Sigmoid colon (tissue), 7 donors: ENCODE results near the gene MARK3. TPM values are rescaled to one million over a fixed set of nuclear protein-coding genes. Genes with fewer than 3 reads are reported as not detected.

Experiments used
- DNase-seq: peaks from one replicate; pipeline ENCODE4 v3.0.0-alpha.2; 2019
- H3K27ac ChIP-seq, 4 donors: fragments of 200-600 bp; sonication (generic); one replicate each; pipeline ENCODE4 v1.5.1; 2016 to 2019; ENCODE audit warnings: mild to moderate bottlenecking in 1 of 4
- H3K27me3 ChIP-seq, 3 donors: fragments of 200-600 bp; sonication (generic); one replicate each; pipeline ENCODE4 v1.5.1; 2019; ENCODE audit warnings: mild to moderate bottlenecking in 1 of 3
- H3K36me3 ChIP-seq, 4 donors: fragments of 200-600 bp; sonication (generic); one replicate each; pipeline ENCODE4 v1.5.1; 2016 to 2019
- H3K4me1 ChIP-seq, 4 donors: fragments of 200-600 bp; sonication (generic); one replicate each; pipeline ENCODE4 v1.5.1; 2017 to 2019
- H3K4me3 ChIP-seq, 4 donors: fragments of 200-600 bp; sonication (generic); one replicate each; pipeline ENCODE4 v1.5.1; 2017 to 2019; ENCODE audit warnings: mild to moderate bottlenecking in 2 of 4, moderate library complexity in 1 of 4
- H3K9me3 ChIP-seq, 4 donors: fragments of 200-600 bp in 3 of 4; sonication (generic) in 3 of 4; one replicate each; pipeline versions ENCODE4 v1.5.1 to v1.6.1; 2013 to 2019
- EP300 ChIP-seq, 4 donors: sonication (generic); formaldehyde crosslinking; IDR thresholded peaks; one replicate each; pipeline ENCODE4 v1.6.1; 2017; ENCODE audit warnings: antibody characterized with exemption in 4 of 4
- POLR2A ChIP-seq, 2 donors: fragments of 450-650 bp; IDR thresholded peaks; one replicate each; pipeline ENCODE4 v1.6.1; 2016; ENCODE audit warnings: antibody characterized with exemption in 2 of 2, mild to moderate bottlenecking in 2 of 2, moderate library complexity in 2 of 2
- POLR2AphosphoS5 ChIP-seq, 4 donors: sonication (generic); formaldehyde crosslinking; IDR thresholded peaks; one replicate each; pipeline ENCODE4 v1.6.1; 2017; ENCODE audit warnings: antibody characterized with exemption in 4 of 4
- WGBS, 2 donors: extraction: QIAGEN DNeasy Blood & Tissue Kit; methylation state at CpG; one replicate each; pipeline ENCODE4 v1.1.7; 2013; 5-methylcytosine and 5-hydroxymethylcytosine counted together
- intact Hi-C: fragments of 100-400 bp; cut with DNase I; formaldehyde crosslinking; loops from one replicate; pipeline ENCODE4 v1.15.1; 2023
- polyA plus RNA-seq, 3 donors: library from polyadenylated mRNA; stranded (reverse); fragments of 200-250 nt; gene quantifications; one replicate each; pipeline ENCODE4 v1.2.3, GENCODE V29; 2013
- total RNA-seq, 4 donors: library from RNA; depleted of rRNA; stranded (reverse); fragments of >200 nt; gene quantifications; one replicate each; pipeline ENCODE4 v1.1.0, GENCODE V29; 2016
- TF ChIP-seq, protein P1 (sequence below), 4 experiments: fragments of 450-650 bp in 3 of 4; fragments of 200-600 bp in 1 of 4; IDR thresholded peaks; one replicate each; pipeline ENCODE4 v1.5.1; 2016 to 2019; ENCODE audit warnings: antibody characterized with exemption in 4 of 4, mild to moderate bottlenecking in 3 of 4, moderate library complexity in 2 of 4
- donor health status: healthy with polysubstance abuse.
- donor health status: Bipolar disorder and iron deficiency.
- donor health status: healthy.

Gene MARK3
- total and polyA plus RNA-seq, 7 donors, result 21.6 to 104 (median 66.7) TPM

DNA sequence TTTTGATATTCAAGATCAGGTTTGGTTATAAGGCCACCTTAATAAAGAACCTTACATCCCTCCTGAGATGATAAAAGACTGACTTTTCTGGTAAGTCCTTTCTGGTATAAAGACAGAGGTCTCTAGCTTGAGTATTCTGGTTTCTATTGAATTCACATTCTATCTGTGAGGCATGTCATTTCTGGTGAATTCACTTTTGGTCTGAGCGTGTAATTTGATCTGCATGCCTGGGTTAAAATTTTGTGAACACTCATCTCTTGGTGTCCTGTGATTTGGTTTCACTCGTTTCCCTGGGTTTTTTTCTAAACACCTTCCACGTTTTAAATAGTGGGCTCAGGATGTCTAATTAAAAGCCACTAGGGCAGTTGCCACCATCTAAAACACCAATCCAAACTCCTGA, 38.9 kb upstream of the MARK3 start:
- Histone ChIP-seq H3K4me3 (no peak overlapping the region), H3K27me3 (no peaks in the 10 kb centered on the region), H3K36me3 (peaks cover 13 to 40% (median 30%) of the 10 kb centered on the region in 4 donors), H3K27ac (no peak overlapping the region), H3K4me1 (peaks cover 0 to 10% (median 0%) of the 10 kb centered on the region in 4 donors), H3K9me3 (no peaks in the 10 kb centered on the region)
- 44 to 61% methylated on average over 3 of the region's 3 CpGs for WGBS, 2 donors
- intact Hi-C loops, result no loop called here
- TF ChIP-seq POLR2AphosphoS5 (IDR thresholded peaks at IDR 0.05), result no peak
- TF ChIP-seq POLR2A (IDR thresholded peaks at IDR 0.05), result no peak
- TF ChIP-seq, protein P1, sequence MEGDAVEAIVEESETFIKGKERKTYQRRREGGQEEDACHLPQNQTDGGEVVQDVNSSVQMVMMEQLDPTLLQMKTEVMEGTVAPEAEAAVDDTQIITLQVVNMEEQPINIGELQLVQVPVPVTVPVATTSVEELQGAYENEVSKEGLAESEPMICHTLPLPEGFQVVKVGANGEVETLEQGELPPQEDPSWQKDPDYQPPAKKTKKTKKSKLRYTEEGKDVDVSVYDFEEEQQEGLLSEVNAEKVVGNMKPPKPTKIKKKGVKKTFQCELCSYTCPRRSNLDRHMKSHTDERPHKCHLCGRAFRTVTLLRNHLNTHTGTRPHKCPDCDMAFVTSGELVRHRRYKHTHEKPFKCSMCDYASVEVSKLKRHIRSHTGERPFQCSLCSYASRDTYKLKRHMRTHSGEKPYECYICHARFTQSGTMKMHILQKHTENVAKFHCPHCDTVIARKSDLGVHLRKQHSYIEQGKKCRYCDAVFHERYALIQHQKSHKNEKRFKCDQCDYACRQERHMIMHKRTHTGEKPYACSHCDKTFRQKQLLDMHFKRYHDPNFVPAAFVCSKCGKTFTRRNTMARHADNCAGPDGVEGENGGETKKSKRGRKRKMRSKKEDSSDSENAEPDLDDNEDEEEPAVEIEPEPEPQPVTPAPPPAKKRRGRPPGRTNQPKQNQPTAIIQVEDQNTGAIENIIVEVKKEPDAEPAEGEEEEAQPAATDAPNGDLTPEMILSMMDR (IDR thresholded peaks at IDR 0.05), result no peak
- TF ChIP-seq EP300 (IDR thresholded peaks at IDR 0.05), result no peak
- DNase-seq, result no peak

DNA sequence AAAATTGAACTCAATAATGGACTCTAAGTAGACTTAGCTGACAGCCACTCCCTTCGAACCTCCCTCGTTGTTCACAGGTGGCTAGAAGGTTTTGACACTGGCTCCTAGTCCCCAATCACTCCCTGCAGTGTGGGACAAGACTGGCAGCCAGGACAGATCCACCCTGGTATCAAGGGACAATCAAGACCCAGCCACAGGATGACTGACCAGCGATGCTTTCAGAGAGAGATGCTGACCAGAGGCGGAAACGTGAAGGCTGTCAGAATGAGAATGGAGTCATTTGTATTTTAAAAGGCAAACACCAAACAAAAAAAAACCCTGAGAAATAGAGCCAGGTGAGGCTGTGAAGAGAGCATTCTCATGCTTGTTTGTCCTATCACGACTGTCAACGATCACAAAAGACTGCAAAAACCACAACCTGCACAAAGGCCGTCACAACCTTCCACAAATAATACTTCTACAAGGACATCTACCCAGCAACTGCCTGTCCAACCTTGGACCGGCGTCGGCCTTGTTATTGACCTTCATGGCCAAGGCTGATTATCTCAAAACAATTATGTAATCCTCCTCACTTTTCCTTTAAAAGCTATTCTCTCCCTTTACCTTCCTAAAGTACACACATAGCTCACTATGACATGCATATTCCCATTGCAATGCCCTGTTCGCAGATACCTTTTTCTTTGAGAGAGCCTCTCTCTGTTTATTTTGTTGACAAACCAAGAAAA, 38.0 kb upstream of the MARK3 start:
- no peaks in the 10 kb centered on the region for H3K27me3 ChIP-seq
- peaks cover 5 to 31% (median 21%) of the 10 kb centered on the region in 4 donors for H3K36me3 ChIP-seq
- intact Hi-C loops, result no loop called here
- TF ChIP-seq POLR2AphosphoS5 (IDR thresholded peaks at IDR 0.05), result peak in 1 of 4 donors; percentile 33
- TF ChIP-seq, protein P1 (IDR thresholded peaks at IDR 0.05), result no peak
- TF ChIP-seq POLR2A (IDR thresholded peaks at IDR 0.05), result no peak
- TF ChIP-seq EP300 (IDR thresholded peaks at IDR 0.05), result no peak
- 46 to 62% methylated on average over 12 of the region's 12 CpGs for WGBS, 2 donors
- peaks cover 0 to 1% (median 0%) of the 10 kb centered on the region in 4 donors for H3K4me1 ChIP-seq
- H3K4me3 ChIP-seq, result no peak overlapping the region
- no peak overlapping the region for H3K27ac ChIP-seq
- DNase-seq, result no peak
- no peaks in the 10 kb centered on the region for H3K9me3 ChIP-seq

DNA sequence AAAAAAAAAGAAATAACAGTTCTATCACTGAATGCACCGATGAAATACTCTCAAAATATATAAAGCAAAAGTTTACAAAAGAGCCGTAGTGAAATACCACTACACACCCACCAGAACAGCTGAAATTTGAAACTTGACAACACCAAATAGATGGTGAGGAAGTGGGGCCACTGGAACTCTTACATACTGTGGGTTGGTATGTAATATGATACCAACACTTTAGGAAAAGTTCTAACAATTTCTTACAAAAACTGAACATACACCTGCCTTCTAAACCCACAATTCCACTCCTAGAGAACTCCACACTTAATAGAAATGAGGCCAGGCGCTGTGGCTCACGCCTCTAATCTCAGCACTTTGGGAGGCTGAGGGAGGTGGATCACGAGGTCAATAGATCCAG, 37.1 kb upstream of the MARK3 start:
- no peak for DNase-seq
- Histone ChIP-seq H3K9me3 (no peaks in the 10 kb centered on the region), H3K27me3 (no peaks in the 10 kb centered on the region), H3K4me3 (no peak overlapping the region), H3K4me1 (no peaks in the 10 kb centered on the region), H3K27ac (no peak overlapping the region), H3K36me3 (peaks cover 5 to 22% (median 14%) of the 10 kb centered on the region in 4 donors)
- 81 to 86% methylated on average over 5 of the region's 5 CpGs for WGBS, 2 donors
- TF ChIP-seq POLR2AphosphoS5 (IDR thresholded peaks at IDR 0.05), result no peak
- no peak for TF ChIP-seq EP300 (IDR thresholded peaks at IDR 0.05)
- TF ChIP-seq POLR2A (IDR thresholded peaks at IDR 0.05), result no peak
- TF ChIP-seq, protein P1 (IDR thresholded peaks at IDR 0.05), result no peak
- intact Hi-C loops, result no loop called here

DNA sequence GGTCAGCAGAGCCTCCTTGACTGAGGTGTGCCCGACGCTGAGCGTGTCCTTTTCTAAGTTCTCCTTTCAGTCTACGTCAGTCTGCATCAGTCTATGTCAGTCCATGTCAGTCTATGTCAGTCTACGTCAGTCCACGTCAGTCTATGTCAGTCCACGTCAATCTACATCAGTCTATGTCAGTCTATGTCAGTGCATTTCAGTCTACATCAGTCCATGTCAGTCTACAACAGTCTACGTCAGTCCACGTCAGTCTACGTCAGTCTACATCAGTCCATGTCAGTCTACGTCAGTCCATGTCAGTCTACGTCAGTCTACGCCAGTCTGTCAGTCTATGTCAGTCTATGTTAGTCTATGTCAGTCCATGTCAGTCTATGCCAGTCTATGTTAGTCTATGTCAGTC, 35.2 kb upstream of the MARK3 start:
- no peak overlapping the region for H3K27ac ChIP-seq
- no peaks in the 10 kb centered on the region for H3K9me3 ChIP-seq
- H3K27me3 ChIP-seq, result no peaks in the 10 kb centered on the region
- TF ChIP-seq EP300 (IDR thresholded peaks at IDR 0.05), result no peak
- TF ChIP-seq, protein P1 (IDR thresholded peaks at IDR 0.05), result no peak
- no peak for TF ChIP-seq POLR2AphosphoS5 (IDR thresholded peaks at IDR 0.05)
- TF ChIP-seq POLR2A (IDR thresholded peaks at IDR 0.05), result no peak
- H3K4me3 ChIP-seq, result no peak overlapping the region
- peak; percentile 29 for DNase-seq
- intact Hi-C loops, result no loop called here
- H3K36me3 ChIP-seq, result peaks cover 0 to 3% (median 2%) of the 10 kb centered on the region in 4 donors
- no peaks in the 10 kb centered on the region for H3K4me1 ChIP-seq
- WGBS, 2 donors, result 91 to 95% methylated on average over 13 of the region's 13 CpGs
